ENCODE data around the gene CELF2. TPM values are rescaled to one million over a fixed set of nuclear protein-coding genes. Genes with fewer than 3 reads are reported as not detected.

CELF2 gene
- total RNA-seq, 4 donors from 2014 or later = 30.0 to 56.6 (median 43.3) TPM

DNA sequence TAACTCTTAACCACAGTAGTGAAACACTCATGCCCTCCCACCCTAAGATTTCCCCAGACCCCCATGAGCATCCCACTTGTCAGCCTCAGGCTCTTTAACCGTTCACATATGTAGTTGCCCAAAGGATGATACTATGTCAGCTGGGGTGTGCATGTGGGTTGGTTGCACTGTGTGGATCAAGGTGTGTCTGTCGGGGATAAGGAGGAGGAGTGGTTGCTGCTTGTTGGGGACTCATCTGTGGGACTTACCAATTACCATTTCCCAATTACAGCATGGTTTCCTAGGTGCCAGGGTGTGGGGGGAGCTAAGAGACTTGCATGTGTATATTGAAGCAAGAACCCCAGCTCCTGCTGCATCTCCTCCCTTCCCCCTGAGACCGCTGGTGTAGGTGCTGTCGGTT lies 48.8 kb downstream of the CELF2 start:
- Histone ChIP-seq H3K4me1 (peaks cover 22 to 23% of the 10 kb centered on the region in 2 donors), H3K9me3 (no peaks in the 10 kb centered on the region), H3K27me3 (no peaks in the 10 kb centered on the region), H3K4me3 (no peak overlapping the region), H3K27ac (no peak overlapping the region), H3K36me3 (no peaks in the 10 kb centered on the region)
- TF ChIP-seq POLR2A (IDR thresholded peaks at IDR 0.05) = no peak
- TF ChIP-seq, protein P1, sequence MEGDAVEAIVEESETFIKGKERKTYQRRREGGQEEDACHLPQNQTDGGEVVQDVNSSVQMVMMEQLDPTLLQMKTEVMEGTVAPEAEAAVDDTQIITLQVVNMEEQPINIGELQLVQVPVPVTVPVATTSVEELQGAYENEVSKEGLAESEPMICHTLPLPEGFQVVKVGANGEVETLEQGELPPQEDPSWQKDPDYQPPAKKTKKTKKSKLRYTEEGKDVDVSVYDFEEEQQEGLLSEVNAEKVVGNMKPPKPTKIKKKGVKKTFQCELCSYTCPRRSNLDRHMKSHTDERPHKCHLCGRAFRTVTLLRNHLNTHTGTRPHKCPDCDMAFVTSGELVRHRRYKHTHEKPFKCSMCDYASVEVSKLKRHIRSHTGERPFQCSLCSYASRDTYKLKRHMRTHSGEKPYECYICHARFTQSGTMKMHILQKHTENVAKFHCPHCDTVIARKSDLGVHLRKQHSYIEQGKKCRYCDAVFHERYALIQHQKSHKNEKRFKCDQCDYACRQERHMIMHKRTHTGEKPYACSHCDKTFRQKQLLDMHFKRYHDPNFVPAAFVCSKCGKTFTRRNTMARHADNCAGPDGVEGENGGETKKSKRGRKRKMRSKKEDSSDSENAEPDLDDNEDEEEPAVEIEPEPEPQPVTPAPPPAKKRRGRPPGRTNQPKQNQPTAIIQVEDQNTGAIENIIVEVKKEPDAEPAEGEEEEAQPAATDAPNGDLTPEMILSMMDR (IDR thresholded peaks at IDR 0.05 in 4 of 5, conservative IDR thresholded peaks at IDR 0.05 in 1 of 5) = no peak
- in situ Hi-C loops (cut with MboI; ENCODE audit: low sequenced_read_pairs in 4 of 4) = no loop called here
- DNase-seq (no peak), ATAC-seq (no peak)
- intact Hi-C loops (cut with DNase I; ENCODE audit: low total_unique reads) = no loop called here

DNA sequence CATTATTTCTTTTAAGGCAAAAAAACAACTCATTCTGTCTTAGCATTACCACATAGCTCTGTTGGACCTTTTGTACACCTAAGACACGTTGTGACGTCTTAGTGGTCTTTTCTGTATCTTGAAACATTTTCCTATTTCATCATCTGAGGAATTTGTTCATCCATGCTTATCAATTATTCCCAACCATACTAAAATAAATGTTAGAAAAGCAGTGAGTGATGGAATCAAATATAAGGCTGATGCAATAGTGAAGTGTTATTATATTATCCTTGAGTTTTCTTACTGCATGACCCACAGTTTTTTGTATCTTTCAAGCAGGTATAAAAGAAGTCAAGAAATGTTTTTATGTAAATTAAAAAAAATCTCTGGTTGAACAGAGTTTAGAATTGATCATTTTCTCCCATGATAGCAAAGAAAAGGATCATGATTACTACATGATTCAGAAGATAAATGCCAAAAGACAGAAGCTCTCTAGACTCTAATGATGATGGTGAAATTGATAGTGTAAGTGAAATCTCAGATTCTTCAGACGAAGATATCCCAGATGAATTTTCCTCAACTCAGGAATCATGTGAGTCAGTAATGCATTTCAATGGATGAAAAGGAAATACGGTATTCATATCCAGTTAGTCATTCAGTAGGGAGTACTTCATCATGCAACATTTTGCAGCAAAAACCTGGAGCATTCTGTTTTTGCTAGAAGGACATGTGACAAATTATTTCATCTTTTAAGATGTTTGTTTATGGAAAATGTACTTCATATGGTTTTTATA lies 51.4 kb downstream of the CELF2 start:
- in situ Hi-C loops (cut with MboI; ENCODE audit: low sequenced_read_pairs in 4 of 4) (no loop called here), intact Hi-C loops (cut with DNase I; ENCODE audit: low total_unique reads) (no loop called here)
- no peak overlapping the region for H3K4me3 ChIP-seq
- TF ChIP-seq, protein P1 (IDR thresholded peaks at IDR 0.05 in 4 of 5, conservative IDR thresholded peaks at IDR 0.05 in 1 of 5) = no peak
- no peak for TF ChIP-seq POLR2A (IDR thresholded peaks at IDR 0.05)
- H3K27ac ChIP-seq = no peak overlapping the region
- no peaks in the 10 kb centered on the region for H3K9me3 ChIP-seq
- no peaks in the 10 kb centered on the region for H3K27me3 ChIP-seq
- ATAC-seq (no peak), DNase-seq (no peak)
- H3K36me3 ChIP-seq = no peaks in the 10 kb centered on the region
- H3K4me1 ChIP-seq = peaks cover 36 to 37% of the 10 kb centered on the region in 2 donors

DNA sequence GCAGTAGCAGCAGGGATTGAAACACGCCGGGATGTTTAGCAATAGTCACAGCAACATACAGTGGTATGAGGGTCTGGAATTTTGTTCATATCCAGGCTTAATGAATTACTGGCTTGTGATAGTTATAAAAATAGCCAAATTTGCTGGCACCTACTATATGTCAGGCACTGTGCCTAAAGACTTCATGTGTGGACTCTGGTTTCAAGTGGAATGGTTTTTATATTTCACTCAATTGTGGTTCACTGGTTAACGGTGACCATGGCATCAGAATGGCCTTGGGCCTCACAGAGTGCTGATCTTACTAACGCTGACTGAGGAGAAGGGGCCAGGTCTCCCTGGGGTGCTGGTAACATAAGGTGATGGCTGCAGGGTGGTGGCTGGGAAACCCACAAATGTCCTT lies 55.7 kb downstream of the CELF2 start:
- H3K27me3 ChIP-seq = no peaks in the 10 kb centered on the region
- intact Hi-C loops (cut with DNase I; ENCODE audit: low total_unique reads) = no loop called here
- no peaks in the 10 kb centered on the region for H3K9me3 ChIP-seq
- peak overlapping the region in 1 of 4 donors; percentile 14 for H3K4me3 ChIP-seq
- peaks cover 26 to 49% of the 10 kb centered on the region in 2 donors for H3K4me1 ChIP-seq
- no peaks in the 10 kb centered on the region for H3K36me3 ChIP-seq
- no peak overlapping the region for H3K27ac ChIP-seq
- DNase-seq (no peak), ATAC-seq (no peak)
- in situ Hi-C loops (cut with MboI; ENCODE audit: low sequenced_read_pairs in 4 of 4) = no loop called here
- TF ChIP-seq POLR2A (IDR thresholded peaks at IDR 0.05) = no peak
- TF ChIP-seq, protein P1 (IDR thresholded peaks at IDR 0.05 in 4 of 5, conservative IDR thresholded peaks at IDR 0.05 in 1 of 5) = no peak

DNA sequence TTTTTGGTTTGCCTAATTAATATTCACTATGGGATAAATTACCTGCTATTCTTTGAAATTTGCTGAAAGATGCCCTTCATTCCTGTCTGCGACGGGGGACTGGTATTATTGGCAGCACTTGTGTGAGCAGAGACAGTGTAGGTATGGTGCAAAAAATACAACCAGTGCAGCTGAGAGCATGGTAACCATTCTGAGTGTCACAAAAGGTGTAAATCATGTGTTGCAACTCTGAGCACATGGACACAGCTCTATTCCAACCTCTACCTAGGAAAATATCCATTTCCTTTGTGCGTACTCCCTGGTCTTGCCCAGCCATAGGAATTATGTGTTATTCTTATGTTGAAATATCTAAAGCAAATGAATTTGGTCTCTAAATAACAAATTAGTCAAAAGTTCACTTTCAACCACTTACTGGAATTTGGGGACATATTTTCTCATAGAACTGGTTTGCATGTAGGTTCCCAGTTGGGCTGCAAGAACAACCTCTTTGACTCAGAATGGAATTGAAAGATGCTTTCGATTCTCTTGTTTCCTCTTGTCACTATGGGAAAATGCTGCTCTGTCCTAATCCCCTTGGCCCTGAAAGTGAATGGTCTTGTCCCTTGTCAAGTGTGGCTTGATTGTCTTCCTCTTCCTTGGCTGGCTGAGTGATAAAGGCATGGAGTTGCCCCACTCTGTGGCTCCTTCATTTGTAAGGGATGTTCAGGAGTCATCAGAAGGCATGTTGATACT lies 57.0 kb downstream of the CELF2 start:
- intact Hi-C loops (cut with DNase I; ENCODE audit: low total_unique reads) = no loop called here
- Histone ChIP-seq H3K27ac (no peak overlapping the region), H3K27me3 (no peaks in the 10 kb centered on the region), H3K9me3 (no peaks in the 10 kb centered on the region), H3K4me1 (peaks cover 26 to 49% of the 10 kb centered on the region in 2 donors), H3K4me3 (no peak overlapping the region), H3K36me3 (no peaks in the 10 kb centered on the region)
- in situ Hi-C loops (cut with MboI; ENCODE audit: low sequenced_read_pairs in 4 of 4) = no loop called here
- ATAC-seq = peak; percentile 76 to 82
- no peak for DNase-seq
- no peak for TF ChIP-seq POLR2A (IDR thresholded peaks at IDR 0.05)
- TF ChIP-seq, protein P1 (IDR thresholded peaks at IDR 0.05 in 4 of 5, conservative IDR thresholded peaks at IDR 0.05 in 1 of 5) = no peak
